Smooth muscle cell (in vitro differentiated cells): Measurements from ENCODE around the gene OPRM1. TPM values are rescaled to one million over a fixed set of nuclear protein-coding genes. Genes with fewer than 3 reads are reported as not detected.

Experiments used
- DNase-seq: peaks from one replicate; lab custom pipeline; 2025; ENCODE audit not compliant: unreplicated experiment; lab: John Stamatoyannopoulos, UW
- H2AFZ ChIP-seq: fragments of 200-600 bp; sonication (generic); 2 replicates; pipeline ENCODE4 v1.6.0; 2016; ENCODE audit warnings: antibody characterized with exemption, low read depth, mild to moderate bottlenecking
- H3F3A ChIP-seq: fragments of 200-600 bp; sonication (generic); 2 replicates; pipeline ENCODE4 v1.6.0; 2017; ENCODE audit warnings: antibody characterized with exemption, low read depth
- H3K27ac ChIP-seq: fragments of 200-600 bp; sonication (generic); 2 replicates; pipeline ENCODE4 v1.5.1; 2016; ENCODE audit warnings: low read depth, mild to moderate bottlenecking
- H3K27me3 ChIP-seq: fragments of 200-600 bp; sonication (generic); 2 replicates; pipeline ENCODE4 v1.6.1; 2016; ENCODE audit warnings: low read depth, mild to moderate bottlenecking
- H3K36me3 ChIP-seq: fragments of 200-600 bp; sonication (generic); 2 replicates; pipeline ENCODE4 v1.5.1; 2016; ENCODE audit warnings: low read depth
- H3K4me1 ChIP-seq: fragments of 200-600 bp; sonication (generic); 2 replicates; pipeline ENCODE4 v1.5.1; 2016; ENCODE audit warnings: low read depth
- H3K4me2 ChIP-seq: fragments of 200-600 bp; sonication (generic); 2 replicates; pipeline ENCODE4 v1.6.0; 2016; ENCODE audit warnings: mild to moderate bottlenecking
- H3K4me3 ChIP-seq: fragments of 200-600 bp; sonication (generic); 2 replicates; pipeline ENCODE4 v1.5.1; 2016; ENCODE audit warnings: mild to moderate bottlenecking
- H3K79me2 ChIP-seq: fragments of 200-600 bp; sonication (generic); 2 replicates; pipeline ENCODE4 v1.6.0; 2016; ENCODE audit warnings: low read depth, mild to moderate bottlenecking
- H3K9ac ChIP-seq: fragments of 200-600 bp; sonication (generic); 2 replicates; pipeline ENCODE4 v1.6.0; 2016; ENCODE audit warnings: low read depth
- H3K9me3 ChIP-seq: fragments of 200-600 bp; sonication (generic); replicated peaks from 2 replicates; pipeline ENCODE4 v1.5.1; 2016; ENCODE audit warnings: low read depth
- H4K20me1 ChIP-seq: fragments of 200-600 bp; sonication (generic); 2 replicates; pipeline ENCODE4 v1.6.0; 2016; ENCODE audit warnings: low read depth
- WGBS: methylation state at CpG from one replicate; pipeline ENCODE4 v1.1.7; 2016; ENCODE audit warnings: low lambda C conversion rate; 5-methylcytosine and 5-hydroxymethylcytosine counted together
- polyA plus RNA-seq: library from polyadenylated mRNA; unstranded; fragments of >200 nt; fragmentation: Nextera tagmentation; extraction: Ambion mirVana; gene quantifications from 2 replicates; pipeline ENCODE4 v1.2.1, GENCODE V29; 2016
- total RNA-seq: library from RNA; depleted of rRNA; stranded (reverse); fragments of >200 nt; gene quantifications from 2 replicates; pipeline ENCODE4 v1.2.3, GENCODE V29; 2014
- TF ChIP-seq, protein P1 (sequence below): fragments of 200-600 bp; sonication (generic); IDR thresholded peaks from 2 replicates; pipeline ENCODE4 v1.5.1; 2017; ENCODE audit warnings: borderline replicate concordance, mild to moderate bottlenecking, antibody characterized with exemption; ENCODE audit not compliant: insufficient read depth, poor library complexity, severe bottlenecking

The OPRM1 gene
- total and polyA plus RNA-seq, 2 experiments from 2014 or later = not detected

DNA sequence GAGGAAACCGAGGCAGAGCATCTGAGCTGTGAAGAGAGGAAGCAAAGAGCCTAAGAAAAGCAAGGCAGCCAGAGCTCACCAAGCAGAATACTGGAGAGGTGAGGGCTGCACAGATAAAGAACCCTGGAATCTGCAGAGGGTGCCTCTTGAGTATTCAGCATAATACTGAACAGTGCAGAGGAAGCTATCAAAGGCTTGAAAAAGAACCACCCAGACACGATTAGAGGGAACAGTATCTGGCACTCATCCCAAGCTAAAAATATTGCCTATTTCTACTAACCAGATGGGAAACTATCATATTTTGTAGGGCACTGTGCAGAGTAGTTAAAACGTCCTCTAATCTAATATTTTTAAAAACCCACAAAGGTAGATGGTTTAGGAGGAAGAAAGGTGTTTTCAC is 41.8 kb upstream of the OPRM1 start:
- H3K4me2 ChIP-seq = no peak overlapping the region
- no peaks in the 10 kb centered on the region for H3K4me1 ChIP-seq
- H3F3A ChIP-seq = no peaks in the 10 kb centered on the region
- no peak overlapping the region for H3K4me3 ChIP-seq
- no peak overlapping the region for H3K27ac ChIP-seq
- H4K20me1 ChIP-seq = no peaks in the 10 kb centered on the region
- no peak overlapping the region for H2AFZ ChIP-seq
- H3K9ac ChIP-seq = no peak overlapping the region
- H3K27me3 ChIP-seq = no peaks in the 10 kb centered on the region
- DNase-seq = no peak
- no peaks in the 10 kb centered on the region for H3K9me3 ChIP-seq
- no peaks in the 10 kb centered on the region for H3K79me2 ChIP-seq
- H3K36me3 ChIP-seq = no peaks in the 10 kb centered on the region
- WGBS = 85% methylated on average over 3 of the region's 3 CpGs
- TF ChIP-seq, protein P1, sequence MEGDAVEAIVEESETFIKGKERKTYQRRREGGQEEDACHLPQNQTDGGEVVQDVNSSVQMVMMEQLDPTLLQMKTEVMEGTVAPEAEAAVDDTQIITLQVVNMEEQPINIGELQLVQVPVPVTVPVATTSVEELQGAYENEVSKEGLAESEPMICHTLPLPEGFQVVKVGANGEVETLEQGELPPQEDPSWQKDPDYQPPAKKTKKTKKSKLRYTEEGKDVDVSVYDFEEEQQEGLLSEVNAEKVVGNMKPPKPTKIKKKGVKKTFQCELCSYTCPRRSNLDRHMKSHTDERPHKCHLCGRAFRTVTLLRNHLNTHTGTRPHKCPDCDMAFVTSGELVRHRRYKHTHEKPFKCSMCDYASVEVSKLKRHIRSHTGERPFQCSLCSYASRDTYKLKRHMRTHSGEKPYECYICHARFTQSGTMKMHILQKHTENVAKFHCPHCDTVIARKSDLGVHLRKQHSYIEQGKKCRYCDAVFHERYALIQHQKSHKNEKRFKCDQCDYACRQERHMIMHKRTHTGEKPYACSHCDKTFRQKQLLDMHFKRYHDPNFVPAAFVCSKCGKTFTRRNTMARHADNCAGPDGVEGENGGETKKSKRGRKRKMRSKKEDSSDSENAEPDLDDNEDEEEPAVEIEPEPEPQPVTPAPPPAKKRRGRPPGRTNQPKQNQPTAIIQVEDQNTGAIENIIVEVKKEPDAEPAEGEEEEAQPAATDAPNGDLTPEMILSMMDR = no peak

DNA sequence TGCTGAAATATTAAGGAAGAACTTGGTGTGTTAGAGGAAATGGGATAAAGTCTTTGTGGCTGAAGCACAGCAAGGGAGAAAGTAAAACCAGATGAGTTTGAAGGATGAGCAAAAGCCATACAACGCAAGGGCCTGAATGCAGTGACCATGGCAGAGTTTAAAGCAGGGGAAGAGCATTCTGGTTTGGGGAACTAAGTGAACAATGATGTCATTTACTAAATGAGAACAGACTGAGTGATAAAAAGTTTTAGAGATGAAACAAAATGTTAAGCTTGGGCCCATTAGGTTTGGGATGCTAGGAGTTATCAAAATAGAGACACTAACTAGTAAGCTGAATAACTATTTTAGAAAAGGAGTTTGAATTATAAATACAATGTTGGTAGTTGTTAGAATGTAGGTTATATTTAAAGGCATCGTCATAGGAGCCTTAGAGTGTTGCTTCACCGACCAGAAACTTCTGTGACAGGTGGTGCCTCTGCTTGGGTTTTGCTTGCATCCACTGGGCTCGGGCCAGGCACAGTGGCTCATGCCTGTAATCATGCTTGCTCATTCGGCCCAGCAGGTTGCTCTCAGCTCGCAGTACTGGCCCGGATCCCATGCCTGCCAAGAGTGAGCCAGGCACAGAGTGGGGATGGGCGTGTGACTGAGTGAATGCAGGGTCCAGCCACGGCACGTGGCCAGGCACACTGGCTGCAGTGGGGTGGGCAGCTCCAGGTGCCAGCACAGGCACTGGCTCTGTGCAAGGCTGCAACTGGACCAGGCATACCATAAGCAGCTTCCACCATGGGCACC is 37.4 kb upstream of the OPRM1 start:
- Histone ChIP-seq H3K4me2 (no peak overlapping the region), H3K9me3 (no peaks in the 10 kb centered on the region), H3K27ac (no peak overlapping the region), H4K20me1 (no peaks in the 10 kb centered on the region), H3F3A (no peaks in the 10 kb centered on the region), H3K9ac (no peak overlapping the region), H3K79me2 (no peaks in the 10 kb centered on the region), H2AFZ (no peak overlapping the region), H3K27me3 (no peaks in the 10 kb centered on the region), H3K36me3 (no peaks in the 10 kb centered on the region), H3K4me1 (no peaks in the 10 kb centered on the region), H3K4me3 (no peak overlapping the region)
- WGBS = 87% methylated on average over 10 of the region's 10 CpGs
- DNase-seq = no peak
- TF ChIP-seq, protein P1 = no peak

DNA sequence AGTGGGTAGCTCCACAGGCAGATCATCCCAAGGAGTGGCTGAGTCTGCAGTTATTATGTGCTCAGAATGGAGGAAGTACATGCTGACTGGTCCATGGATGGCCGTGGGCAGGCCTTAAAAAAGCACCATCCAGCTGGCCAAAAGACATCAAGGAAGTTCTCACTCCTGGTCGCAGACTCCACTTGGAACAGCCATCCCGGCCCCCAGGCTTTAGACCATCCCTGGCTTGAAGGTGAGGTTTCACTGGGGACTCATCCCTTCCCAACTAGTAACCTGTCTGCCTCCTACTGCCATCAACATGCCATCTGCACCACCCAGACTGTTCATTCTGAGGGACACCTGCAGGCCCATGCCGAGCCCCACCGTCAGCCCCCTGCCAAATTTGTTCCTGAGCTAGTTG is 36.1 kb upstream of the OPRM1 start:
- Histone ChIP-seq H2AFZ (no peak overlapping the region), H3K36me3 (no peaks in the 10 kb centered on the region), H3K4me1 (no peaks in the 10 kb centered on the region), H4K20me1 (no peaks in the 10 kb centered on the region), H3K27ac (no peak overlapping the region), H3K4me2 (no peak overlapping the region), H3K79me2 (no peaks in the 10 kb centered on the region), H3K9ac (no peak overlapping the region), H3K27me3 (no peaks in the 10 kb centered on the region), H3K9me3 (no peaks in the 10 kb centered on the region), H3F3A (no peaks in the 10 kb centered on the region), H3K4me3 (no peak overlapping the region)
- no peak for DNase-seq
- WGBS = 92% methylated on average over 5 of the region's 5 CpGs
- TF ChIP-seq, protein P1 = no peak

DNA sequence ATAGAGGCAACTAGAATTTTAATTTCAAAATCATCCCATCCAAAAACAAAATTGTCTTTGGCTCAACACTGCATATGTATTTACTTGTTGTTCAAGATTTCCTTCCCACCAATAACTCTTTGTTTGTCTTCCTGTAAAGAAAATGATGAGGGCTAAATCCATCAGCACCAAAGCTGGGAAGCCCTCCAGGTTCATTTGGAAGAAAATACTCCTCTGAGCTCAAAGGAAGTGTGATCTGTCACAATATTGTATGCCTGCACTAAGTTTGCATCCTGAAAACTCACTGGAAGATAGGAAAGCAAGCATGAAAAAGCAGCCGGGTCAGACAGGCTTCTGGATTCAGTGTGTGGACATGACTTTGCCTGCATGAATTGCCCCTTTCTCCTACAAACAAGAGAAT is 28.7 kb upstream of the OPRM1 start:
- no peaks in the 10 kb centered on the region for H3F3A ChIP-seq
- no peak overlapping the region for H2AFZ ChIP-seq
- no peaks in the 10 kb centered on the region for H3K4me1 ChIP-seq
- no peaks in the 10 kb centered on the region for H3K36me3 ChIP-seq
- H3K27me3 ChIP-seq = no peaks in the 10 kb centered on the region
- H3K27ac ChIP-seq = no peak overlapping the region
- H3K79me2 ChIP-seq = no peaks in the 10 kb centered on the region
- WGBS = 96% methylated on average over 1 of the region's 1 CpG
- no peak for DNase-seq
- TF ChIP-seq, protein P1 = no peak
- no peak overlapping the region for H3K4me2 ChIP-seq
- H3K9me3 ChIP-seq = no peaks in the 10 kb centered on the region
- H4K20me1 ChIP-seq = no peaks in the 10 kb centered on the region
- no peak overlapping the region for H3K9ac ChIP-seq
- H3K4me3 ChIP-seq = no peak overlapping the region
